ENCODE measurements around the gene C22orf39.

GRCh38 chr22:19479355-19480172 lies 32.1 kb upstream of the C22orf39 start, which contains the start of gene CDC45:
- TF ChIP-seq CTCF (conservative IDR thresholded peaks at IDR 0.05; ENCODE audit: low read depth, low read length) (no peak), EZH2 (IDR thresholded peaks at IDR 0.05; ENCODE audit: borderline replicate concordance, low read depth, low read length, poor library complexity, severe bottlenecking) (no peak)

Data from A673 (cell line).